Neural progenitor cell (in vitro differentiated cells): ENCODE data around the gene LUZP2.

Experiments
- CTCF ChIP-seq: fragments of 200-600 bp; sonication (generic); IDR thresholded peaks from 2 replicates; pipeline ENCODE4 v1.5.1; 2017; ENCODE audit warnings: antibody characterized with exemption, mild to moderate bottlenecking
- EZH2 ChIP-seq: fragments of 200-600 bp; sonication (generic); IDR thresholded peaks from 2 replicates; pipeline ENCODE4 v1.6.1; 2017; ENCODE audit warnings: antibody characterized with exemption, mild to moderate bottlenecking, moderate library complexity

- TF ChIP-seq CTCF (no peak), EZH2 (no peak)
These were observed 157.0 kb downstream of the LUZP2 start for GRCh38 chr11:24653901-24654300.
